HTR-8/SVneo (cell line): ENCODE measurements around the gene SIPA1L2.

ENCODE experiments used
- DNase-seq: peaks from one replicate; pipeline ENCODE4 v3.0.0; 2011; ENCODE audit warnings: low spot score, mixed read lengths; ENCODE audit not compliant: insufficient read length
- FAIRE-seq: peaks from 2 replicates; lab custom pipeline; 2011; peaks lifted over from hg19 to GRCh38; lab: Jason Lieb, UNC

SIPA1L2 gene

GRCh38 chr1:232648316-232648715 lies 18.4 kb upstream of the SIPA1L2 start:
- DNase-seq (no peak), FAIRE-seq (no peak)

- FAIRE-seq (no peak), DNase-seq (no peak)
These were observed 14.3 kb upstream of the SIPA1L2 start for GRCh38 chr1:232644209-232644608.

- DNase-seq: no peak
- no peak for FAIRE-seq
These were observed 13.3 kb upstream of the SIPA1L2 start for GRCh38 chr1:232643251-232643650.

- no peak for FAIRE-seq
- no peak for DNase-seq
These were observed 11.6 kb upstream of the SIPA1L2 start for GRCh38 chr1:232641507-232641906.

- DNase-seq (no peak), FAIRE-seq (no peak)
These were observed 6.9 kb upstream of the SIPA1L2 start for GRCh38 chr1:232636799-232637198.

GRCh38 chr1:232635778-232636356 lies 5.9 kb upstream of the SIPA1L2 start:
- peak; percentile 52 for DNase-seq
- FAIRE-seq: no peak

- FAIRE-seq: no peak
- no peak for DNase-seq
These were observed 5.3 kb upstream of the SIPA1L2 start for GRCh38 chr1:232635279-232635678.

GRCh38 chr1:232634096-232634495 lies 4.2 kb upstream of the SIPA1L2 start:
- DNase-seq: no peak
- FAIRE-seq: peak; percentile 13

GRCh38 chr1:232630894-232631195 lies 912 bp upstream of the SIPA1L2 start:
- no peak for DNase-seq
- no peak for FAIRE-seq

GRCh38 chr1:232629250-232630046 lies 485 bp downstream of the SIPA1L2 start:
- DNase-seq (no peak), FAIRE-seq (no peak)

GRCh38 chr1:232628335-232629249 lies 1.3 kb downstream of the SIPA1L2 start:
- FAIRE-seq (no peak), DNase-seq (no peak)

- DNase-seq (peak; percentile 48), FAIRE-seq (no peak)
These were observed 2.1 kb downstream of the SIPA1L2 start for GRCh38 chr1:232627645-232628334.

- FAIRE-seq (no peak), DNase-seq (no peak)
These were observed 2.8 kb downstream of the SIPA1L2 start for GRCh38 chr1:232627171-232627570.

- DNase-seq (no peak), FAIRE-seq (no peak)
These were observed 3.5 kb downstream of the SIPA1L2 start for GRCh38 chr1:232626452-232626851.

- DNase-seq: no peak
- no peak for FAIRE-seq
These were observed 4.5 kb downstream of the SIPA1L2 start for GRCh38 chr1:232625319-232625868.

- DNase-seq: no peak
- no peak for FAIRE-seq
These were observed 5.2 kb downstream of the SIPA1L2 start for GRCh38 chr1:232624546-232625281.

GRCh38 chr1:232622981-232623380 lies 7.0 kb downstream of the SIPA1L2 start:
- DNase-seq (no peak), FAIRE-seq (no peak)

- DNase-seq (no peak), FAIRE-seq (no peak)
These were observed 7.6 kb downstream of the SIPA1L2 start for GRCh38 chr1:232622378-232622777.

GRCh38 chr1:232621050-232621449 lies 8.9 kb downstream of the SIPA1L2 start:
- DNase-seq (no peak), FAIRE-seq (no peak)
